Prostate gland (tissue), 2 donors: ENCODE data around the gene GAB3. TPM values are rescaled to one million over a fixed set of nuclear protein-coding genes. Genes with fewer than 3 reads are reported as not detected.

Experiments used
- DNase-seq: peaks from one replicate; pipeline ENCODE4 v3.0.0-alpha.2; 2019; ENCODE audit warnings: low spot score
- H3K27ac ChIP-seq, 2 donors: fragments of 200-600 bp; sonication (generic); 2 replicates each; pipeline ENCODE4 v1.5.1; 2017 to 2019
- H3K27me3 ChIP-seq: fragments of 200-600 bp; sonication (generic); replicated peaks from 2 replicates; pipeline ENCODE4 v1.5.1; 2019; ENCODE audit not compliant: insufficient read depth
- H3K36me3 ChIP-seq, 2 donors: fragments of 200-600 bp; sonication (generic); 1 replicate in 1 of 2; 2 replicates in 1 of 2; pipeline versions ENCODE4 v1.5.1 to v1.8.1; 2017 to 2019
- H3K4me1 ChIP-seq: fragments of 200-600 bp; sonication (generic); replicated peaks from 2 replicates; pipeline ENCODE4 v1.5.1; 2019
- H3K4me3 ChIP-seq, 2 donors: fragments of 200-600 bp; sonication (generic); 2 replicates each; pipeline ENCODE4 v1.5.1; 2017 to 2019
- H3K9me3 ChIP-seq: fragments of 200-600 bp; sonication (generic); 2 replicates; pipeline ENCODE4 v1.5.1; 2017
- CTCF ChIP-seq, 4 experiments: fragments of 200-600 bp in 2 of 4; fragments of 450-650 bp in 2 of 4; sonication (generic) in 2 of 4; IDR thresholded peaks; 1 replicate in 3 of 4; 2 replicates in 1 of 4; pipeline ENCODE4 v1.5.1; 2016 to 2019; ENCODE audit warnings: antibody characterized with exemption in 4 of 4, mild to moderate bottlenecking in 2 of 4, moderate library complexity in 2 of 4
- POLR2A ChIP-seq: fragments of 450-650 bp; IDR thresholded peaks from one replicate; pipeline ENCODE4 v1.6.1; 2016; ENCODE audit warnings: antibody characterized with exemption, mild to moderate bottlenecking
- POLR2AphosphoS5 ChIP-seq: sonication (generic); formaldehyde crosslinking; IDR thresholded peaks from one replicate; pipeline ENCODE4 v1.6.1; 2017; ENCODE audit warnings: antibody characterized with exemption
- WGBS: methylation state at CpG from one replicate; pipeline ENCODE4 v1.1.5; 2018; 5-methylcytosine and 5-hydroxymethylcytosine counted together
- intact Hi-C: fragments of 100-400 bp; cut with DNase I; formaldehyde crosslinking; loops from one replicate; pipeline ENCODE4 v1.14.2; 2022
- total RNA-seq, 2 donors: library from RNA; depleted of rRNA; stranded (reverse); fragments of >200 nt; gene quantifications; one replicate each; pipeline ENCODE4 v1.1.0, GENCODE V29; 2016

Gene GAB3
- total RNA-seq, 2 donors from 2014 or later: 1.5 to 12.8 TPM

DNA sequence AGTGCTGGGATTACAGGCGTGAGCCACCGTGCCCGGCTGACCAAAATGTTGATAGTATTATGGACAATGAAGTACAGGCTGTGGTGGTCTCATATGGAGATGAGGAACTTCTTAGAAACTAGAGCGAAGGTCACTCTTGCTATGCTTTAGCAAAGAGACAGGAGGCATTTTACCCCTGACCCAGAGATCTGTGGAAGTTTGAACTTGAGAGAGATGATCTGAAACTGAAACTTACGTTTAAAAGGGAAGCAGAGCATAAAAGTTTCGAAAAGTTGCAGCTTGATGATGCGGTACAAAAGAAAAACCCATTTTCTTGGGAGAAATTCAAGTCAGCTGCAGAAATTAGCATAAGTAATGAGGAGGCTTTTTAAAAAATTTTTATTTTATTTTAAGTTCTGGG lies 89.0 kb downstream of the GAB3 start:
- Histone ChIP-seq H3K4me3 (no peak overlapping the region), H3K27me3 (no peaks in the 10 kb centered on the region), H3K27ac (no peak overlapping the region), H3K9me3 (no peaks in the 10 kb centered on the region), H3K36me3 (no peaks in the 10 kb centered on the region), H3K4me1 (no peaks in the 10 kb centered on the region)
- intact Hi-C loops: no loop called here
- DNase-seq: no peak
- TF ChIP-seq POLR2AphosphoS5 (no peak), CTCF (IDR thresholded peaks at IDR 0.05) (no peak), POLR2A (no peak)
- WGBS: 82% methylated on average over 7 of the region's 7 CpGs

GRCh38 chrX:154661170-154661569 lies 89.7 kb downstream of the GAB3 start:
- no peak overlapping the region for H3K27ac ChIP-seq
- intact Hi-C loops: no loop called here
- H3K36me3 ChIP-seq: no peaks in the 10 kb centered on the region
- H3K9me3 ChIP-seq: no peaks in the 10 kb centered on the region
- no peaks in the 10 kb centered on the region for H3K27me3 ChIP-seq
- no peaks in the 10 kb centered on the region for H3K4me1 ChIP-seq
- H3K4me3 ChIP-seq: no peak overlapping the region
- WGBS: 74% methylated on average over 4 of the region's 4 CpGs
- TF ChIP-seq POLR2A: no peak
- no peak for TF ChIP-seq POLR2AphosphoS5
- TF ChIP-seq CTCF (IDR thresholded peaks at IDR 0.05): no peak
- DNase-seq: no peak

- H3K9me3 ChIP-seq: no peaks in the 10 kb centered on the region
- no peak for DNase-seq
- no peaks in the 10 kb centered on the region for H3K4me1 ChIP-seq
- 86% methylated on average over 6 of the region's 6 CpGs for WGBS
- H3K27ac ChIP-seq: no peak overlapping the region
- H3K4me3 ChIP-seq: no peak overlapping the region
- TF ChIP-seq POLR2AphosphoS5 (no peak), POLR2A (no peak), CTCF (IDR thresholded peaks at IDR 0.05) (no peak)
- no peaks in the 10 kb centered on the region for H3K27me3 ChIP-seq
- intact Hi-C loops: no loop called here
- no peaks in the 10 kb centered on the region for H3K36me3 ChIP-seq
Observed at GRCh38 chrX:154660541-154660940, 90.3 kb downstream of the GAB3 start.

DNA sequence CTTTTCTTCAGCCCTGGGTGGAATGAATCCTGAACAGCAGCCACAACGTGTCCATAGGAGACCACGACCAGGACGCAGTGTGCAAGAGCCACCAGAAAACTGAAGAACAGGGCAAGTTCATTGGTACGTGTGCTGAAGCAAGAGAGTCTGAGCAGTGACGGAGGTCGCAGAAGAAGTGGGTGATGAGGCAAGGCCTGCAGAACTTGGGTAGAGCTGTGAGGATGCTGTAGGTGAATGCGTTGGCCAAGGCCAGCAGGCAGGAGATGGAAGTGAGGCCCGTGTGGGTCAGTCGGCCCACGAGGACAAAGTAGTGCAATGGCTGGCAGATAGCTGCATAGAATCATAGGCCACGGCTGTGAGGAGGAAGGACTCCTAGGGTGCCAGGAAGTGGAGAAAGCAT lies 91.9 kb downstream of the GAB3 start:
- Histone ChIP-seq H3K27me3 (no peaks in the 10 kb centered on the region), H3K4me3 (no peak overlapping the region), H3K4me1 (no peaks in the 10 kb centered on the region), H3K36me3 (no peaks in the 10 kb centered on the region), H3K27ac (no peak overlapping the region), H3K9me3 (no peaks in the 10 kb centered on the region)
- no peak for DNase-seq
- TF ChIP-seq CTCF (IDR thresholded peaks at IDR 0.05) (no peak), POLR2A (no peak), POLR2AphosphoS5 (no peak)
- intact Hi-C loops: no loop called here
- 90% methylated on average over 11 of the region's 11 CpGs for WGBS

- Histone ChIP-seq H3K4me1 (no peaks in the 10 kb centered on the region), H3K27ac (no peak overlapping the region), H3K4me3 (no peak overlapping the region), H3K27me3 (no peaks in the 10 kb centered on the region), H3K9me3 (no peaks in the 10 kb centered on the region), H3K36me3 (no peaks in the 10 kb centered on the region)
- intact Hi-C loops: no loop called here
- DNase-seq: no peak
- WGBS: 91% methylated on average over 4 of the region's 12 CpGs
- TF ChIP-seq POLR2AphosphoS5 (no peak), CTCF (IDR thresholded peaks at IDR 0.05) (no peak), POLR2A (no peak)
Observed at GRCh38 chrX:154658187-154658586, 92.7 kb downstream of the GAB3 start.
